GM12878 (cell line): ENCODE results near the gene PIP5K1A.

Source experiments
- BACH1 ChIP-seq: fragments of 450-650 bp; IDR thresholded peaks from 2 replicates; pipeline ENCODE4 v1.6.1; 2017; ENCODE audit warnings: mild to moderate bottlenecking, borderline replicate concordance
- JUND ChIP-seq: IDR thresholded peaks from 2 replicates; pipeline ENCODE4 v1.6.1; 2012; ENCODE audit warnings: low read depth, mild to moderate bottlenecking, low read length, improper control_type of control experiment, moderate library complexity
- SREBF1 ChIP-seq: IDR thresholded peaks from 2 replicates; pipeline ENCODE4 v1.6.1; 2012; ENCODE audit warnings: mild to moderate bottlenecking, low read length
- YBX1 ChIP-seq: fragments of 450-650 bp; IDR thresholded peaks from 2 replicates; pipeline ENCODE4 v1.6.1; 2016; ENCODE audit warnings: antibody characterized with exemption
- TF ChIP-seq, protein P1 (sequence below), 3 experiments: IDR thresholded peaks in 2 of 3; conservative IDR thresholded peaks in 1 of 3; 2 replicates each; pipeline ENCODE4 v1.5.1; 2011; ENCODE audit warnings: low read depth in 3 of 3, low read length in 3 of 3, mild to moderate bottlenecking in 3 of 3, control low read depth in 2 of 3, moderate library complexity in 2 of 3, inconsistent platforms in 1 of 3, mixed read lengths in 1 of 3; ENCODE audit not compliant: control insufficient read depth in 2 of 3, insufficient read depth in 1 of 3; ENCODE audit errors: extremely low read depth in 1 of 3

DNA sequence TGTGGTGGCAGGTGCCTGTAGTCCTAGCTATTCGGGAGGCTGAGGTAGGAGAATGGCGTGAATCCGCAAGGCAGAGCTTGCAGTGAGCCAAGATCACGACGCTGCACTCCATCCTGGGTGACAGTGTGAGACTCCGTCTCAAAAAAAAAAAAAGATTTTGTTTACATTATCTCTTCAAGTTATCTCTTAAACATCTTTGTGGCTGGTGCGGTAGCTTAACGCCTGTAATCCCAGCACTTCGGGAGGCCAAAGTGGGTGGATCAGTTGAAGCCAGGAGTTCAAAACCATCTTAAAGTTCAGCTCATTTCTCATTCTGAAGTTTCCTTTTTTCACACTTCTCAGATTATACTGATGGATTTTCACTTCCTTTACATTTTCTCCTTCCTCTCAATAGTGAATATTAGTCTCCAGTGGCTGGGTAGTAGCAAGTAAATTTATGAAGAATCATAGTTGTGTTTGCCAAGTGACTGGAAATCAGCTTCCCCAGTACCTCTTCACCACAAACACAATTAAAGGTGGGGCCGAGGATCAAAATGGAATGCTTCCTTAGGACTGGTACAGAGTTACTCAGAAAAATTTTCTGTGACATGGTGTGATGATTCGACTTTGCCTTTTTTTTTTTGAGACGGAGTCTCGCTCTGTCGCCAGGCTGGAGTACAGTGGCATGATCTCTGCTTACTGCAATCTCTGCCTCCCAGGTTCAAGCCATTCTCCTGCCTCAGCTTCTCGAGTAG, 13.8 kb downstream of the PIP5K1A start:
- no peak for TF ChIP-seq BACH1
- TF ChIP-seq YBX1, result no peak
- no peak for TF ChIP-seq SREBF1
- TF ChIP-seq JUND, result no peak
- TF ChIP-seq, protein P1, sequence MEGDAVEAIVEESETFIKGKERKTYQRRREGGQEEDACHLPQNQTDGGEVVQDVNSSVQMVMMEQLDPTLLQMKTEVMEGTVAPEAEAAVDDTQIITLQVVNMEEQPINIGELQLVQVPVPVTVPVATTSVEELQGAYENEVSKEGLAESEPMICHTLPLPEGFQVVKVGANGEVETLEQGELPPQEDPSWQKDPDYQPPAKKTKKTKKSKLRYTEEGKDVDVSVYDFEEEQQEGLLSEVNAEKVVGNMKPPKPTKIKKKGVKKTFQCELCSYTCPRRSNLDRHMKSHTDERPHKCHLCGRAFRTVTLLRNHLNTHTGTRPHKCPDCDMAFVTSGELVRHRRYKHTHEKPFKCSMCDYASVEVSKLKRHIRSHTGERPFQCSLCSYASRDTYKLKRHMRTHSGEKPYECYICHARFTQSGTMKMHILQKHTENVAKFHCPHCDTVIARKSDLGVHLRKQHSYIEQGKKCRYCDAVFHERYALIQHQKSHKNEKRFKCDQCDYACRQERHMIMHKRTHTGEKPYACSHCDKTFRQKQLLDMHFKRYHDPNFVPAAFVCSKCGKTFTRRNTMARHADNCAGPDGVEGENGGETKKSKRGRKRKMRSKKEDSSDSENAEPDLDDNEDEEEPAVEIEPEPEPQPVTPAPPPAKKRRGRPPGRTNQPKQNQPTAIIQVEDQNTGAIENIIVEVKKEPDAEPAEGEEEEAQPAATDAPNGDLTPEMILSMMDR (IDR thresholded peaks at IDR 0.05 in 2 of 3, conservative IDR thresholded peaks at IDR 0.05 in 1 of 3; ENCODE audit: control insufficient read depth in 2 of 3, extremely low read depth in 1 of 3, insufficient read depth in 1 of 3, low read depth in 3 of 3, low read length in 3 of 3), result no peak
